Measurements from ENCODE around the gene TRPV2.
"Not testable (repeated sequence)": the region's sequence is repeated elsewhere in the genome, so short reads cannot be mapped to it uniquely, and the experiment has no call there.

DNA sequence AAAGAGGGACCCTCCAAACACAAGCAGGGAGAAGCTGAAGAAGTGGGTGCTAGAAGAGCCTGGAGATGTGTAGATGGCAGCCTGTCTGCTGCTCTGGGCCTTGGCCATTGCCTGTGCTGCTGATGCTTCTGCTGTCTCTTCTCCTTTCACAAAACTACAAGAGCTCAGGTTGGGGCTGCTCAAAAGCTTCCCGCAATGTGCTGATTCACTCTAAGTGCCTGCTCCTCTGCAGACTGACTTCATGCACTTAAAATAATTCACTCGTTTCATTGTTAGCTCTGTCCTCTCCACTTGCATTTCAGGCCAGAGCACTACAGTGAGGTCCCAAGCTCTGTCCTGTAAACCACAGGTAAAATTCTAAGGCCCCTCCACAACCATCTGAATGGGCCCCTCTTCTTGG is 18.7 kb upstream of the TRPV2 start:
- not testable (repeated sequence) for TF ChIP-seq EP300, POLR2A (IDR thresholded peaks at IDR 0.05)
- TF ChIP-seq, protein P1, sequence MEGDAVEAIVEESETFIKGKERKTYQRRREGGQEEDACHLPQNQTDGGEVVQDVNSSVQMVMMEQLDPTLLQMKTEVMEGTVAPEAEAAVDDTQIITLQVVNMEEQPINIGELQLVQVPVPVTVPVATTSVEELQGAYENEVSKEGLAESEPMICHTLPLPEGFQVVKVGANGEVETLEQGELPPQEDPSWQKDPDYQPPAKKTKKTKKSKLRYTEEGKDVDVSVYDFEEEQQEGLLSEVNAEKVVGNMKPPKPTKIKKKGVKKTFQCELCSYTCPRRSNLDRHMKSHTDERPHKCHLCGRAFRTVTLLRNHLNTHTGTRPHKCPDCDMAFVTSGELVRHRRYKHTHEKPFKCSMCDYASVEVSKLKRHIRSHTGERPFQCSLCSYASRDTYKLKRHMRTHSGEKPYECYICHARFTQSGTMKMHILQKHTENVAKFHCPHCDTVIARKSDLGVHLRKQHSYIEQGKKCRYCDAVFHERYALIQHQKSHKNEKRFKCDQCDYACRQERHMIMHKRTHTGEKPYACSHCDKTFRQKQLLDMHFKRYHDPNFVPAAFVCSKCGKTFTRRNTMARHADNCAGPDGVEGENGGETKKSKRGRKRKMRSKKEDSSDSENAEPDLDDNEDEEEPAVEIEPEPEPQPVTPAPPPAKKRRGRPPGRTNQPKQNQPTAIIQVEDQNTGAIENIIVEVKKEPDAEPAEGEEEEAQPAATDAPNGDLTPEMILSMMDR (IDR thresholded peaks at IDR 0.05) = not testable (repeated sequence)
